Tibial nerve (tissue), 4 donors: ENCODE results near the gene RPL29. TPM values are rescaled to one million over a fixed set of nuclear protein-coding genes. Genes with fewer than 3 reads are reported as not detected.

Experiments
- DNase-seq, 2 donors: peaks; one replicate each; pipeline ENCODE4 v3.0.0-alpha.2; 2019; ENCODE audit warnings: low spot score in 2 of 2
- H3K27ac ChIP-seq, 4 donors: fragments of 200-600 bp; sonication (generic) in 3 of 4; one replicate each; pipeline ENCODE4 v1.5.1; 2017 to 2019; ENCODE audit warnings: mild to moderate bottlenecking in 1 of 4
- H3K27me3 ChIP-seq, 2 donors: fragments of 200-600 bp; sonication (generic) in 1 of 2; one replicate each; pipeline versions ENCODE4 v1.5.1 to v1.6.0; 2017 to 2019
- H3K36me3 ChIP-seq, 3 donors: fragments of 200-600 bp; sonication (generic); one replicate each; pipeline ENCODE4 v1.5.1; 2018 to 2019
- H3K4me1 ChIP-seq, 4 donors: fragments of 200-600 bp; sonication (generic) in 3 of 4; one replicate each; pipeline ENCODE4 v1.5.1; 2017 to 2019
- H3K4me3 ChIP-seq, 4 donors: fragments of 200-600 bp; sonication (generic) in 3 of 4; one replicate each; pipeline ENCODE4 v1.5.1; 2017 to 2019; ENCODE audit warnings: mild to moderate bottlenecking in 1 of 4, moderate library complexity in 1 of 4
- H3K9me3 ChIP-seq, 4 donors: fragments of 200-600 bp; sonication (generic) in 3 of 4; one replicate each; pipeline ENCODE4 v1.5.1; 2017 to 2019
- EP300 ChIP-seq, 2 donors: sonication (generic); formaldehyde crosslinking; IDR thresholded peaks; one replicate each; pipeline ENCODE4 v1.6.1; 2017; ENCODE audit warnings: antibody characterized with exemption in 2 of 2, mild to moderate bottlenecking in 1 of 2
- POLR2A ChIP-seq, 2 donors: fragments of 450-650 bp; IDR thresholded peaks; one replicate each; pipeline ENCODE4 v1.6.1; 2017; ENCODE audit warnings: antibody characterized with exemption in 2 of 2, mild to moderate bottlenecking in 2 of 2, moderate library complexity in 2 of 2
- WGBS, 2 donors: methylation state at CpG; one replicate each; pipeline ENCODE4 v1.1.5; 2018; 5-methylcytosine and 5-hydroxymethylcytosine counted together
- total RNA-seq, 4 donors: library from RNA; depleted of rRNA; stranded (reverse); fragments of >200 nt; gene quantifications; one replicate each; pipeline ENCODE4 v1.1.0, GENCODE V29; 2016
- TF ChIP-seq, protein P1 (sequence below), 5 experiments: fragments of 200-600 bp in 3 of 5; fragments of 450-650 bp in 2 of 5; sonication (generic) in 3 of 5; IDR thresholded peaks; one replicate each; pipeline ENCODE4 v1.5.1; 2016 to 2019; ENCODE audit warnings: antibody characterized with exemption in 5 of 5, mild to moderate bottlenecking in 3 of 5, moderate library complexity in 2 of 5

The RPL29 gene
- total RNA-seq, 4 donors from 2014 or later: 809 to 1,472 (median 1,336) TPM

DNA sequence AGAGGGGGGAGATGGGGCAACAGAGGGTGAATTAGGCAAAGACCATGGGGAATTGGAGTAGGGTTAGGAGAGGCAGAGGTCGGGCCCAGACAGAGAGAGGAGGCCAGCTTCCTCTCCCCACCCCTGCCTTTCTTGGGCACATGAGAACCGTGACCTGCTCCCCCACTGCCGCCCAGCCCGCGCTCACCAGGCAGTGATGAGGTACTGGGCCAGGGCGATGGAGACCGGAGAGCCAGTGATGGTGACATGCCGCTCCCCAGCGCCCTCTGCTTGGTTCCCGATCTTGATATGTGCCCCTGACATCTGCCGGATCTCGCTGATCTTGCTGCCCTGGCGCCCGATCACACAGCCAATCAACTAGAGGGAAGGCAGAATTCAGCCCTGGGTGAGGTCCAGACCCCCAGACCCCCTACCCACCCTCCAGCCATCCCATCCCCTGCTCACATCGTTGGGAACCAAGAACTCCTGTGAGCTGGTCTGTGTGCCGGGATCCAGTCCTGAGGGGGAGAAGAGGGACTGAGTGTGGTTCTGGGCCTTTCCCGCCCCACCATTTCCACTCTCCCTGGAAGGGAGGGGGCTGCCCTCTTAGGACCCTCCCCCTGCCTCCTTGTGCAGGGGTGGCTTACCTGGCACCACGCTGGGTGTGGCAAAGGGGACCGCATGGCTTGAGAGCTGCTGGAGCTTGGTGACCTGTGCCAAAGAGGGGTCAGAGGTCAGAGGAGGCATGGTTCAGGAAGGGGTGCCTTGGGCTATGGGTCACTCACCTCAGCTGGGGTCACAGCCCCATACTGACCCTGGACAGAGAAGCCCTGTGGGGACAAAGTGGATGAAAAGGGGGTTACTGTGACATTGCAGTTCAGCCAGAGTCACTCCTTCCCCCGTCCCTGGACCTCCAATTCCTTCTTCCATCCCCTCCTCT is 36.8 kb downstream of the RPL29 start:
- Histone ChIP-seq H3K4me3 (no peak overlapping the region), H3K36me3 (peaks cover 0 to 48% (median 0%) of the 10 kb centered on the region in 3 donors), H3K27ac (no peak overlapping the region), H3K9me3 (no peaks in the 10 kb centered on the region), H3K4me1 (peaks cover 0 to 51% (median 13%) of the 10 kb centered on the region in 4 donors), H3K27me3 (no peaks in the 10 kb centered on the region)
- DNase-seq: no peak
- TF ChIP-seq POLR2A (IDR thresholded peaks at IDR 0.05) (no peak), EP300 (IDR thresholded peaks at IDR 0.05) (no peak)
- TF ChIP-seq, protein P1, sequence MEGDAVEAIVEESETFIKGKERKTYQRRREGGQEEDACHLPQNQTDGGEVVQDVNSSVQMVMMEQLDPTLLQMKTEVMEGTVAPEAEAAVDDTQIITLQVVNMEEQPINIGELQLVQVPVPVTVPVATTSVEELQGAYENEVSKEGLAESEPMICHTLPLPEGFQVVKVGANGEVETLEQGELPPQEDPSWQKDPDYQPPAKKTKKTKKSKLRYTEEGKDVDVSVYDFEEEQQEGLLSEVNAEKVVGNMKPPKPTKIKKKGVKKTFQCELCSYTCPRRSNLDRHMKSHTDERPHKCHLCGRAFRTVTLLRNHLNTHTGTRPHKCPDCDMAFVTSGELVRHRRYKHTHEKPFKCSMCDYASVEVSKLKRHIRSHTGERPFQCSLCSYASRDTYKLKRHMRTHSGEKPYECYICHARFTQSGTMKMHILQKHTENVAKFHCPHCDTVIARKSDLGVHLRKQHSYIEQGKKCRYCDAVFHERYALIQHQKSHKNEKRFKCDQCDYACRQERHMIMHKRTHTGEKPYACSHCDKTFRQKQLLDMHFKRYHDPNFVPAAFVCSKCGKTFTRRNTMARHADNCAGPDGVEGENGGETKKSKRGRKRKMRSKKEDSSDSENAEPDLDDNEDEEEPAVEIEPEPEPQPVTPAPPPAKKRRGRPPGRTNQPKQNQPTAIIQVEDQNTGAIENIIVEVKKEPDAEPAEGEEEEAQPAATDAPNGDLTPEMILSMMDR (IDR thresholded peaks at IDR 0.05): no peak
- WGBS, 2 donors: 89% methylated on average over 16 to 20 of the region's 20 CpGs

DNA sequence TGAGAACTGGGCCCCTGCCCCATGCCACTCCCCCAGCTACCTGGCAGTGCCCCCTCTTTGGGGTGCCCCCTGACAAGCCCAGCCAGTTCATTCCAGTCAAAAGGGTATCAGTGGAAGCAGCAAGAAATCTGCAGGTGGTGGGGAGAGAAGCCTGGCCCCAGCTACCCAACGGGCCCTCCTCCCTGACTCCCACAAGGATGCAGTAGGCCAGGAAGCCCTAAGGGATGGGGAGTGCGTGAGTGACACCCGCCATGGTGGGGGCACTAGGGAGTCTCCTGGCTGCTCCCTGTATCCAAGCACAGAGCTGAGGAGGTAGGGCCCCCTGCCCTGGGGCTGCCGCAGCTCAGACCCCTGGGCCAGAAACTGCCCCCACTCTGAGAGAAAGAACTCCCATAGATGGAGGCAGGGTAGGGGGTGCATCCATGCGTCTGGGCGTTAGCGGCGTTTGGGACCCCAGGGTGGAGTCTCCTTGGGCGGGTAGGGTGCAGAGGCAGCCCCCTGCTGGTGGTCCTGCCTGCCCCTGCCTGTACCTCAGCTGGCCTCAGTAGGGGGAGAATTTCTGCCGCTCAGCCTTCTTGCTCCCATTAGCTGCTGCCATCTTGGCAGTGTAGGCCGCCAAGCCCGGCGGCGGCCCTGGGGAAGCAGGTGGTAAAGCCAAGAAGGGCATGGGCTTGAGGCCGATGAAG is 38.0 kb downstream of the RPL29 start:
- peaks cover 0 to 39% (median 10%) of the 10 kb centered on the region in 4 donors for H3K4me1 ChIP-seq
- DNase-seq: no peak
- no peaks in the 10 kb centered on the region for H3K9me3 ChIP-seq
- H3K4me3 ChIP-seq: no peak overlapping the region
- peak overlapping the region in 2 of 4 donors; percentile 88 to 89 for H3K27ac ChIP-seq
- no peaks in the 10 kb centered on the region for H3K27me3 ChIP-seq
- 78 to 87% methylated on average over 15 of the region's 15 CpGs for WGBS, 2 donors
- no peak for TF ChIP-seq POLR2A (IDR thresholded peaks at IDR 0.05)
- TF ChIP-seq EP300 (IDR thresholded peaks at IDR 0.05): no peak
- TF ChIP-seq, protein P1 (IDR thresholded peaks at IDR 0.05): no peak
- peaks cover 0 to 48% (median 0%) of the 10 kb centered on the region in 3 donors for H3K36me3 ChIP-seq

DNA sequence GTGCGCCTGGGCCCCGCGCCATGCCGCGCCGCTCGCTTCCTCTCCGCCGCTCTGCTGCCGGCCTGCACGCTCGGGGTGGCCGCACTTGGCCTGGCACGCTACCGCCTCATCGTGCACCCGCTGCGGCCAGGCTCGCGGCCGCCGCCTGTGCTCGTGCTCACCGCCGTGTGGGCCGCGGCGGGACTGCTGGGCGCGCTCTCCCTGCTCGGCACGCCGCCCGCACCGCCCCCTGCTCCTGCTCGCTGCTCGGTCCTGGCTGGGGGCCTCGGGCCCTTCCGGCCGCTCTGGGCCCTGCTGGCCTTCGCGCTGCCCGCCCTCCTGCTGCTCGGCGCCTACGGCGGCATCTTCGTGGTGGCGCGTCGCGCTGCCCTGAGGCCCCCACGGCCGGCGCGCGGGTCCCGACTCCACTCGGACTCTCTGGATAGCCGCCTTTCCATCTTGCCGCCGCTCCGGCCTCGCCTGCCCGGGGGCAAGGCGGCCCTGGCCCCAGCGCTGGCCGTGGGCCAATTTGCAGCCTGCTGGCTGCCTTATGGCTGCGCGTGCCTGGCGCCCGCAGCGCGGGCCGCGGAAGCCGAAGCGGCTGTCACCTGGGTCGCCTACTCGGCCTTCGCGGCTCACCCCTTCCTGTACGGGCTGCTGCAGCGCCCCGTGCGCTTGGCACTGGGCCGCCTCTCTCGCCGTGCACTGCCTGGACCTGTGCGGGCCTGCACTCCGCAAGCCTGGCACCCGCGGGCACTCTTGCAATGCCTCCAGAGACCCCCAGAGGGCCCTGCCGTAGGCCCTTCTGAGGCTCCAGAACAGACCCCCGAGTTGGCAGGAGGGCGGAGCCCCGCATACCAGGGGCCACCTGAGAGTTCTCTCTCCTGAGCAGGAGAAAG is 39.6 kb downstream of the RPL29 start:
- H3K4me1 ChIP-seq: peaks cover 0 to 27% (median 10%) of the 10 kb centered on the region in 4 donors
- DNase-seq: no peak
- H3K4me3 ChIP-seq: peak overlapping the region; percentile 19 to 58 (median 46)
- no peaks in the 10 kb centered on the region for H3K9me3 ChIP-seq
- TF ChIP-seq EP300 (IDR thresholded peaks at IDR 0.05) (peak in 1 of 2 donors; percentile 25), POLR2A (IDR thresholded peaks at IDR 0.05) (peak in 1 of 2 donors; percentile 17)
- TF ChIP-seq, protein P1 (IDR thresholded peaks at IDR 0.05): peak; percentile 21 to 81 (median 48)
- H3K36me3 ChIP-seq: peaks cover 0 to 41% (median 0%) of the 10 kb centered on the region in 3 donors
- WGBS, 2 donors: 3 to 9% methylated on average over 13 to 84 of the region's 97 CpGs
- H3K27ac ChIP-seq: peak overlapping the region; percentile 38 to 89 (median 82)
- no peaks in the 10 kb centered on the region for H3K27me3 ChIP-seq

DNA sequence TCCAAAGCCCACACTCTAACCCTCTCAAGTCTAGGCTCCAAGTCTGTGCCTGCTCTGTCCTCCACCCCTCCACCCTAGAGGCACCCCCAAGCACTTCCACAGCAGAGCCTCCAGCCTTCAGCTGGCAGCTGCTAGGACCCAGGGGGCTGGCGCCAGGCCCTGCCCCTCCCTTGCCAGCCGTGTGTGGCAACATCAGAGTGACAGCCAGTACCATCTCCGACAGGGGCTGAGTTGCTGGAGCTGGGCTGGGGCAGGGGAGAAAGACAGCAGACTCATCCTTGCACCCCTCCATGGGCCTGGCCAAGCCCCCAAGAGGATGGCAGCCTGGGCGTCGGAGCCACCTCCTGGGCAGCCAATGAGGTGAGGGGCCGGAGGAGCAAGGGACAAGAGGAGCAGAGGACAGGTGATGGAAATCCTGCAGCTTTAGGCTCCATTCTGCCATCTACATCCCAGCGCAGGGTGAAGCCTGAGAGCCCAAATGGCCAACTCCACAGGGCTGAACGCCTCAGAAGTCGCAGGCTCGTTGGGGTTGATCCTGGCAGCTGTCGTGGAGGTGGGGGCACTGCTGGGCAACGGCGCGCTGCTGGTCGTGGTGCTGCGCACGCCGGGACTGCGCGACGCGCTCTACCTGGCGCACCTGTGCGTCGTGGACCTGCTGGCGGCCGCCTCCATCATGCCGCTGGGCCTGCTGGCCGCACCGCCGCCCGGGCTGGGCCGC is 40.4 kb downstream of the RPL29 start, which contains the start of gene GPR62:
Gene GPR62, plus strand, starts transcription at position 207 of the 718 bp plus-strand sequence. Its CDS starts 272 bp downstream, at position 479.
- H3K27me3 ChIP-seq: no peaks in the 10 kb centered on the region
- peak within 1 kb of the TSS; percentile 19 to 58 (median 46) for H3K4me3 ChIP-seq
- peaks cover 0 to 33% (median 0%) of the 10 kb centered on the region in 3 donors for H3K36me3 ChIP-seq
- no peaks in the 10 kb centered on the region for H3K9me3 ChIP-seq
- no peak for DNase-seq
- H3K27ac ChIP-seq: peak within 1 kb of the TSS; percentile 38 to 89 (median 82)
- peaks cover 0 to 23% (median 10%) of the 10 kb centered on the region in 4 donors for H3K4me1 ChIP-seq
- 48 to 50% methylated on average over 9 to 30 of the region's 33 CpGs for WGBS, 2 donors
- TF ChIP-seq EP300 (IDR thresholded peaks at IDR 0.05) (no peak), POLR2A (IDR thresholded peaks at IDR 0.05) (no peak)
- TF ChIP-seq, protein P1 (IDR thresholded peaks at IDR 0.05): no peak
